ENCODE results near the gene PNKP. TPM values are rescaled to one million over a fixed set of nuclear protein-coding genes. Genes with fewer than 3 reads are reported as not detected.

The PNKP gene
- total and polyA plus RNA-seq, 9 donors, result 6.8 to 111 (median 53.9) TPM

DNA sequence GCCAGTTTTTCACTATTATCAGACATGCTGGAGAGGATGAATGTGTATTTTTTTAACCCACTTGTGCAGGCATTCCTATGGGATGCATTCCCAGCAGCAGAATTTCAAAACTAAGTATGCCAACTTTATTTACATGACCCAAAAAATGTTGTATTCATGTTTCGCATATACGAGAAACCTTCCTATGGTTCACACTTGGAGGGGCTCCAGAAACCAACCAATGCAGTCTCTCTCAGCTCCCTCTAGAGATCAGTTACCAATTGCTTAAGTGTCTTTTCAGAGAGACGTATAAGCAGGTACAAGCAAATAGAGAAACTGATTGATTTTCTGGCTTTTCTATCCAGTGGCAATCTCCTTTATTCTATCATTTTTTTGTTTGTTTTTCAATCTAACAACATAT lies 22.0 kb downstream of the PNKP start:
- no peaks in the 10 kb centered on the region for H3K36me3 ChIP-seq
- 41 to 43% (median 42%) methylated on average over 3 of the region's 3 CpGs for WGBS, 3 donors

DNA sequence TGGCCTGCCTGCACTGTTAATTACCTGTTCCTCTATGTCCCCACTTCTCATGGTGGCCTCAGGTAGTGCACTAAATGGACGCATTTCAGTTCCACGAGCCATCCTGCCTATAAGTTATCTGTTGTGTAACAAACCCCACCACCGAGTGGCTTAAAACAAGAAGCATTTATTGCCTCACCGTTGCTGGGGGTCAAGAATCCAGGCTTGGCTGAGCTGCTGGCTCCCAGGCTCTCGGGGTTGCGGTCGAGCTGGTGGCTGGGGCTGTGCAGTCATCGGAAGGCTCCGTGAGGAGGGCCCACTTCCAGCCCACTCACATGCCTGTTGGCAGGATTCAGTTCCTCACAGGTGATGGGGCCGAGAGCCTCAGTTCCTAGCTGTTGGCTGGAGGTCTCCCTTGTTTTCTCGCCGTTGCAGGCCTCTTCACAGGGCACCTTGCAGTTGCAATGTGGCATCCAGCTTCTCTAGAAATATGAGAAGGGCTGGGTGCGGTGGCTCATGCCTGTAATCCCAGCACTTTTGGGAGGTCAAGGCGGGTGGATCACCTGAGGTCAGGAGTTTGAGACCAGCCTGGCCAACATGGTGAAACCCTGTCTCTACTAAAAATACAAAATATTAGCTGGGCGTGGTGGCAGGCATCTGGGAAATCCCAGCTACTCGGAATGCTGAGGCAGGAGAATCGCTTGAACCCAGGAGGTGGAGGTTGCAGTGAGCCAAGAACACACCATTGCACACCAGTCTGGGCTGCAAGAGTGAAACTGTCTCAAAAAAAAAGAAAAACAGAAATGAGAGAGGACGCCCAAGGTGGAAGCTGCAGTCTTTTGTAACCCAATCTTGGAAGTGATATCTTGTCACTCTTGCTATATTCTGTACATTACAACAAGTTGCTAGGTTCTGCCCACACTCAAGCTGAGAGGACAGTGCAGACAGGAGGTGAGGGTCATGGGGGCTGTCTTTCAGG lies 23.0 kb downstream of the PNKP start:
- Histone ChIP-seq H3K27ac (no peak overlapping the region), H3K4me1 (ENCODE audit: insufficient read depth) (no peaks in the 10 kb centered on the region), H3K4me3 (no peak overlapping the region), H3K9me3 (no peaks in the 10 kb centered on the region), H3K27me3 (no peaks in the 10 kb centered on the region), H3K36me3 (no peaks in the 10 kb centered on the region)
- no peak for DNase-seq
- intact Hi-C loops (cut with DNase I), result no loop called here
- WGBS, 3 donors, result 79 to 84% (median 79%) methylated on average over 18 of the region's 18 CpGs
- TF ChIP-seq EP300 (IDR thresholded peaks at IDR 0.05) (no peak), POLR2A (IDR thresholded peaks at IDR 0.05) (no peak)
- TF ChIP-seq, protein P1, sequence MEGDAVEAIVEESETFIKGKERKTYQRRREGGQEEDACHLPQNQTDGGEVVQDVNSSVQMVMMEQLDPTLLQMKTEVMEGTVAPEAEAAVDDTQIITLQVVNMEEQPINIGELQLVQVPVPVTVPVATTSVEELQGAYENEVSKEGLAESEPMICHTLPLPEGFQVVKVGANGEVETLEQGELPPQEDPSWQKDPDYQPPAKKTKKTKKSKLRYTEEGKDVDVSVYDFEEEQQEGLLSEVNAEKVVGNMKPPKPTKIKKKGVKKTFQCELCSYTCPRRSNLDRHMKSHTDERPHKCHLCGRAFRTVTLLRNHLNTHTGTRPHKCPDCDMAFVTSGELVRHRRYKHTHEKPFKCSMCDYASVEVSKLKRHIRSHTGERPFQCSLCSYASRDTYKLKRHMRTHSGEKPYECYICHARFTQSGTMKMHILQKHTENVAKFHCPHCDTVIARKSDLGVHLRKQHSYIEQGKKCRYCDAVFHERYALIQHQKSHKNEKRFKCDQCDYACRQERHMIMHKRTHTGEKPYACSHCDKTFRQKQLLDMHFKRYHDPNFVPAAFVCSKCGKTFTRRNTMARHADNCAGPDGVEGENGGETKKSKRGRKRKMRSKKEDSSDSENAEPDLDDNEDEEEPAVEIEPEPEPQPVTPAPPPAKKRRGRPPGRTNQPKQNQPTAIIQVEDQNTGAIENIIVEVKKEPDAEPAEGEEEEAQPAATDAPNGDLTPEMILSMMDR (IDR thresholded peaks at IDR 0.05), result no peak

More for the DNA sequence above, 22.0 kb downstream of the PNKP start:
- Histone ChIP-seq H3K4me1 (ENCODE audit: insufficient read depth) (peaks cover 2% of the 10 kb centered on the region), H3K9me3 (no peaks in the 10 kb centered on the region), H3K27ac (no peak overlapping the region), H3K4me3 (no peak overlapping the region), H3K27me3 (no peaks in the 10 kb centered on the region)
- intact Hi-C loops (cut with DNase I), result no loop called here
- DNase-seq, result no peak
- TF ChIP-seq, protein P1 (IDR thresholded peaks at IDR 0.05), result no peak
- no peak for TF ChIP-seq POLR2A (IDR thresholded peaks at IDR 0.05)
- TF ChIP-seq EP300 (IDR thresholded peaks at IDR 0.05), result no peak

DNA sequence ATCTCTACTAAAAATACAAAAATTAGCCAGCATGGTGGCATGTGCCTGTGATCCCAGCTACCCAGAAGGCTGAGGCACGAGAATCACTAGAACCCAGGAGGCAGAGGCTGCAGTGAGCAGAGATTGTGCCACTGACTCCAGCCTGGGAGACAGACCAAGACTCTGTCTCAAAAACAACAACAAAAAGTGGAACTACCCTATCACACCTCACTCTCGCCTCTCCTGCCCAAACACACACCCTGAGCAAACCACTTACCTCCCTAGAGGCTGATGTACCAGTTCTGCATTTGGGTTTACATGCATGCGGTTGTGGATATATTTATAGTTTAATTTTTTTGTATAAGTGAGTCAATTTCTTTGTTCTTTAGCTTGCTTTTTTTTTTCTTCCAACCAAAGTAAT lies 24.1 kb downstream of the PNKP start:
- Histone ChIP-seq H3K4me1 (ENCODE audit: insufficient read depth) (no peaks in the 10 kb centered on the region), H3K4me3 (no peak overlapping the region), H3K36me3 (no peaks in the 10 kb centered on the region), H3K27me3 (no peaks in the 10 kb centered on the region), H3K27ac (no peak overlapping the region), H3K9me3 (no peaks in the 10 kb centered on the region)
- TF ChIP-seq, protein P1 (IDR thresholded peaks at IDR 0.05), result no peak
- no peak for TF ChIP-seq POLR2A (IDR thresholded peaks at IDR 0.05)
- no peak for TF ChIP-seq EP300 (IDR thresholded peaks at IDR 0.05)
- 84 to 90% (median 87%) methylated on average over 3 of the region's 3 CpGs for WGBS, 3 donors
- no peak for DNase-seq
- intact Hi-C loops (cut with DNase I), result no loop called here

DNA sequence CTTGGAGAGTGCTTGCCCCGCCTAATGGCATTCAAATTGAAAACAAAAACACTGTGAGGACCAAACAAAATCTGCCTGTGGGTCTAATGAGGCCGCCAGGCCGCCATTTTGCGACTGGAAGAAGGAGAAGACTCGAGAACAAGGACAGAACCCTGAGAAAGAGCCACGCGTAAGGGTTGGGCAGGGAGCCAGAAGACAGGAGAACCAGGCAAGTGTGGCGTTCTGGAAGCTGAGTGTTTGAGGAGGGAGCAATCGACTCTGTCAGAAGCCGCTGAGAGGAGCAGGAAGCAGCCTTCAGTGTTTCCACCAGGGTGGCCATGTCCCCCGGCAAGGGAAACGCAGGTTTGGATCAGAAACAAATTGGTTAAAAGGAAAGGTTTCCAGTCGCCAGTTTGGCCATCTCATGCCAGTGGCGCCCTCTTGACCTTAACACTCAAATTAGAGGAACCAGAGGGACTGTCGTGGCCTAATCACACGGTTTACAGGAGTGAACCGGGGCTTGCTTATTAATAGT lies 26.6 kb downstream of the PNKP start:
- DNase-seq, result peak in 1 of 5 donors; percentile 36
- H3K9me3 ChIP-seq, result no peaks in the 10 kb centered on the region
- intact Hi-C loops (cut with DNase I), result no loop called here
- H3K27ac ChIP-seq, result no peak overlapping the region
- no peaks in the 10 kb centered on the region for H3K4me1 ChIP-seq (ENCODE audit: insufficient read depth)
- TF ChIP-seq, protein P1 (IDR thresholded peaks at IDR 0.05), result no peak
- TF ChIP-seq POLR2A (IDR thresholded peaks at IDR 0.05) (no peak), EP300 (IDR thresholded peaks at IDR 0.05) (no peak)
- no peak overlapping the region for H3K4me3 ChIP-seq
- H3K27me3 ChIP-seq, result no peaks in the 10 kb centered on the region
- 88 to 91% (median 90%) methylated on average over 17 of the region's 17 CpGs for WGBS, 3 donors
- H3K36me3 ChIP-seq, result no peaks in the 10 kb centered on the region
